H54 (cell line): ENCODE data around the gene SPRYD3.
"Not testable (repeated sequence)": the region's sequence is repeated elsewhere in the genome, so short reads cannot be mapped to it uniquely, and the experiment has no call there.

Experiments
- DNase-seq: peaks from one replicate; pipeline ENCODE4 v3.0.0; 2011; ENCODE audit warnings: low spot score, mixed read lengths; ENCODE audit not compliant: insufficient read length
- FAIRE-seq: peaks from 3 replicates; lab custom pipeline; 2011; peaks lifted over from hg19 to GRCh38; lab: Jason Lieb, UNC
- POLR2A ChIP-seq: IDR thresholded peaks from 2 replicates; pipeline ENCODE4 v1.6.1; 2011; ENCODE audit warnings: low read depth, mild to moderate bottlenecking, low read length

The SPRYD3 gene

GRCh38 chr12:53048780-53049401, 30.3 kb downstream of the SPRYD3 start:
- DNase-seq (no peak), FAIRE-seq (no peak)
- no peak for TF ChIP-seq POLR2A

- FAIRE-seq, result no peak
- DNase-seq, result no peak
Measured at GRCh38 chr12:53048033-53048779, 31.0 kb downstream of the SPRYD3 start.

GRCh38 chr12:53047221-53048032, 31.8 kb downstream of the SPRYD3 start:
- peak; percentile 51; the same call in 1 of the 2 replicates for TF ChIP-seq POLR2A
- no peak for FAIRE-seq
- peak; percentile 67 for DNase-seq

More at GRCh38 chr12:53048033-53048779, 31.0 kb downstream of the SPRYD3 start:
- TF ChIP-seq POLR2A, result peak; percentile 30; the same call in 1 of the 2 replicates

GRCh38 chr12:53046655-53047220, 32.5 kb downstream of the SPRYD3 start:
- DNase-seq, result peak; percentile 87
- peak; percentile 88 for TF ChIP-seq POLR2A
- FAIRE-seq, result no peak

- no peak for TF ChIP-seq POLR2A
- FAIRE-seq (no peak), DNase-seq (no peak)
Measured at GRCh38 chr12:53045696-53046045, 33.5 kb downstream of the SPRYD3 start.

- DNase-seq (no peak), FAIRE-seq (no peak)
Measured at GRCh38 chr12:53044896-53045695, 34.1 kb downstream of the SPRYD3 start.

GRCh38 chr12:53044052-53044581, 35.1 kb downstream of the SPRYD3 start:
- TF ChIP-seq POLR2A, result no peak
- DNase-seq, result no peak
- no peak for FAIRE-seq

More at GRCh38 chr12:53044896-53045695, 34.1 kb downstream of the SPRYD3 start:
- no peak for TF ChIP-seq POLR2A

GRCh38 chr12:53042607-53043454, 36.4 kb downstream of the SPRYD3 start:
- FAIRE-seq (no peak), DNase-seq (no peak)
- TF ChIP-seq POLR2A, result no peak

- TF ChIP-seq POLR2A, result no peak
- DNase-seq (no peak), FAIRE-seq (no peak)
Measured at GRCh38 chr12:53039851-53040250, 39.3 kb downstream of the SPRYD3 start.

GRCh38 chr12:53036802-53037201, 42.4 kb downstream of the SPRYD3 start:
- no peak for TF ChIP-seq POLR2A
- DNase-seq (no peak), FAIRE-seq (no peak)

GRCh38 chr12:53034459-53034858, 44.7 kb downstream of the SPRYD3 start:
- no peak for FAIRE-seq
- no peak for DNase-seq
- no peak for TF ChIP-seq POLR2A

- not testable (repeated sequence) for FAIRE-seq
Measured at GRCh38 chr12:53033832-53034231, 45.4 kb downstream of the SPRYD3 start.

More at GRCh38 chr12:53033832-53034231, 45.4 kb downstream of the SPRYD3 start:
- DNase-seq, result not testable (repeated sequence)
